GM12878 (cell line): ENCODE data around the gene ING4. TPM values are rescaled to one million over a fixed set of nuclear protein-coding genes. Genes with fewer than 3 reads are reported as not detected.

Source experiments
- ATAC-seq: fragments of 200-7000 bp; cut with Tn5 transposase; 3 replicates; pipeline ENCODE4 v1.9.1; 2020; ENCODE audit warnings: mild to moderate bottlenecking, moderate library complexity
- BruUV-seq: library from RNA; stranded (reverse); fragments of 400-500 nt; replicated peaks from 2 replicates; lab custom pipeline; 2021; lab: Mats Ljungman, UMichigan
- CTCF ChIA-PET: fragments of 300-600 bp; sonication (Branson Sonifier 250); formaldehyde crosslinking; extraction: SDS; loops from one replicate; lab custom pipeline; 2021; ENCODE audit warnings: inconsistent platforms; lab: Yijun Ruan, JAX
- POLR2A ChIA-PET: fragments of 350-600 bp; formaldehyde crosslinking; extraction: SDS; loops from one replicate; lab custom pipeline; 2021; ENCODE audit warnings: inconsistent platforms; lab: Charles Lee
- RAD21 ChIA-PET: fragments of 300-600 bp; sonication (Branson Sonifier 250); formaldehyde crosslinking; loops from one replicate; lab custom pipeline; 2023; ENCODE audit warnings: antibody characterized with exemption; ENCODE audit not compliant: unreplicated experiment; lab: Charles Lee
- SMC1A ChIA-PET: fragments of 300-600 bp; sonication (Branson Sonifier 250); formaldehyde crosslinking; loops from one replicate; lab custom pipeline; 2023; ENCODE audit not compliant: unreplicated experiment, uncharacterized antibody; lab: Charles Lee
- DNase-seq: peaks from one replicate; pipeline ENCODE4 v3.0.0-alpha.2; 2011; ENCODE audit warnings: low read depth, low spot score
- FAIRE-seq: peaks from 3 replicates; lab custom pipeline; 2011; peaks lifted over from hg19 to GRCh38; lab: Jason Lieb, UNC
- H2AFZ ChIP-seq: 2 replicates; pipeline ENCODE4 v1.6.0; 2011; ENCODE audit warnings: low read depth, low read length, control low read depth; ENCODE audit not compliant: control insufficient read depth
- H3K27ac ChIP-seq: 2 replicates; pipeline ENCODE4 v1.5.1; 2011; ENCODE audit warnings: control low read depth; ENCODE audit not compliant: control insufficient read depth, insufficient read depth
- H3K27me3 ChIP-seq, 2 experiments: replicated peaks in 1 of 2; 2 replicates each; pipeline versions ENCODE4 v1.6.0 to v1.6.1; 2011; ENCODE audit warnings: low read length in 1 of 2; ENCODE audit not compliant: control insufficient read depth in 2 of 2, insufficient read depth in 2 of 2
- H3K36me3 ChIP-seq, 2 experiments: 2 replicates each; pipeline ENCODE4 v1.5.1; 2011; ENCODE audit warnings: low read length in 1 of 2; ENCODE audit not compliant: control insufficient read depth in 2 of 2, insufficient read depth in 2 of 2
- H3K4me1 ChIP-seq: 2 replicates; pipeline ENCODE4 v1.6.1; 2011; ENCODE audit warnings: mild to moderate bottlenecking, low read length, moderate library complexity, mixed read lengths; ENCODE audit not compliant: control insufficient read depth, insufficient read depth
- H3K4me2 ChIP-seq: 2 replicates; pipeline ENCODE4 v1.6.0; 2011; ENCODE audit warnings: control low read depth; ENCODE audit not compliant: control insufficient read depth, insufficient read depth
- H3K4me3 ChIP-seq: fragments of 200-600 bp; sonication (generic); 2 replicates; pipeline ENCODE4 v1.5.1; 2016
- H3K79me2 ChIP-seq: 2 replicates; pipeline ENCODE4 v1.6.0; 2011; ENCODE audit warnings: low read length; ENCODE audit not compliant: control insufficient read depth, insufficient read depth
- H3K9ac ChIP-seq: 2 replicates; pipeline ENCODE4 v1.8.0; 2011; ENCODE audit warnings: low read length, control low read depth, mixed read lengths; ENCODE audit not compliant: control insufficient read depth, insufficient read depth
- H3K9me3 ChIP-seq: replicated peaks from 3 replicates; pipeline ENCODE4 v1.5.1; 2011; ENCODE audit warnings: mild to moderate bottlenecking, low read length; ENCODE audit not compliant: control insufficient read depth, insufficient read depth
- H4K20me1 ChIP-seq: 2 replicates; pipeline ENCODE4 v1.6.0; 2011; ENCODE audit not compliant: control insufficient read depth, insufficient read depth
- ASH2L ChIP-seq: fragments of 300-600, 200-600 bp; sonication (generic); IDR thresholded peaks from 2 replicates; pipeline ENCODE4 v1.6.1; 2017; ENCODE audit warnings: low read depth, mild to moderate bottlenecking, borderline replicate concordance
- GATAD2B ChIP-seq: fragments of 450-650 bp; conservative IDR thresholded peaks from 2 replicates; pipeline ENCODE4 v1.6.1; 2017; ENCODE audit warnings: low read depth, mild to moderate bottlenecking, moderate library complexity
- KDM1A ChIP-seq: fragments of 200-600 bp; sonication (generic); IDR thresholded peaks from 2 replicates; pipeline ENCODE4 v1.6.1; 2016; ENCODE audit warnings: borderline replicate concordance
- MTA3 ChIP-seq: IDR thresholded peaks from 2 replicates; pipeline ENCODE4 v1.6.1; 2012; ENCODE audit warnings: low read length, inconsistent platforms, borderline replicate concordance
- POLR2AphosphoS2 ChIP-seq: IDR thresholded peaks from 2 replicates; pipeline ENCODE4 v1.6.1; 2011; ENCODE audit warnings: low read depth, mild to moderate bottlenecking, low read length, improper control_type of control experiment, moderate library complexity
- WGBS: methylation state at CpG from one replicate; pipeline ENCODE4 v1.1.6; 2016; ENCODE audit warnings: low lambda C conversion rate; ENCODE audit not compliant: insufficient replicate concordance, insufficient coverage; ENCODE audit errors: missing lambda C conversion rate; 5-methylcytosine and 5-hydroxymethylcytosine counted together
- in situ Hi-C: fragments of 300-500 bp; cut with MboI; formaldehyde crosslinking; loops from 9 replicates; pipeline ENCODE4 v1.14.3; 2018; ENCODE audit warnings: mixed read lengths
- intact Hi-C: fragments of 100-400 bp; cut with micrococcal nuclease; formaldehyde crosslinking; loops from one replicate; pipeline ENCODE4 v1.14.2; 2022; ENCODE audit not compliant: unreplicated experiment
- polyA plus RNA-seq, 11 experiments: library from polyadenylated mRNA; depleted of rRNA in 4 of 11; unstranded in 6 of 11; stranded (reverse) in 5 of 11; fragments of >200 nt; fragmentation: Nextera tagmentation in 4 of 11; fragmentation: Illumina TruSeq in 1 of 11; extraction: Ambion mirVana in 4 of 11; extraction: Trizol in 1 of 11; gene quantifications; 1 replicate in 1 of 11; 2 replicates in 10 of 11; pipeline versions ENCODE4 v1.2.1 to v1.2.3, GENCODE V29; 2011 to 2016; ENCODE audit warnings: inconsistent platforms in 2 of 11, missing spikeins in 2 of 11, low read depth in 1 of 11
- total RNA-seq, 4 experiments: library from RNA; depleted of rRNA in 3 of 4; stranded (reverse); fragments of >200 nt in 3 of 4; fragmentation: Illumina TruSeq in 1 of 4; extraction: Trizol in 1 of 4; gene quantifications; 2 replicates each; pipeline versions ENCODE4 v1.2.1 to v1.2.3, GENCODE V29; 2013 to 2021
- TF ChIP-seq, protein P1 (sequence below): IDR thresholded peaks from 2 replicates; pipeline ENCODE4 v1.6.1; 2012; ENCODE audit warnings: low read depth, low read length, improper control_type of control experiment
- TF ChIP-seq, protein P2 (sequence below): IDR thresholded peaks from 2 replicates; pipeline ENCODE4 v1.6.1; 2012; ENCODE audit warnings: improper control_type of control experiment, low read depth, low read length; ENCODE audit not compliant: insufficient replicate concordance
- TF ChIP-seq, protein P3 (sequence below): fragments of 450-650 bp; IDR thresholded peaks from 2 replicates; pipeline ENCODE4 v1.6.1; 2017; ENCODE audit warnings: antibody characterized with exemption, mild to moderate bottlenecking, moderate library complexity
- TF ChIP-seq, protein P4 (sequence below): fragments of 450-650 bp; IDR thresholded peaks from 2 replicates; pipeline ENCODE4 v1.6.1; 2014; ENCODE audit warnings: mild to moderate bottlenecking

The ING4 gene
- total and polyA plus RNA-seq, 10 of the 15 experiments (the other 5 are each of a cell fraction or from before 2014, with no cell fraction given): 7.2 to 53.9 (median 21.8) TPM

DNA sequence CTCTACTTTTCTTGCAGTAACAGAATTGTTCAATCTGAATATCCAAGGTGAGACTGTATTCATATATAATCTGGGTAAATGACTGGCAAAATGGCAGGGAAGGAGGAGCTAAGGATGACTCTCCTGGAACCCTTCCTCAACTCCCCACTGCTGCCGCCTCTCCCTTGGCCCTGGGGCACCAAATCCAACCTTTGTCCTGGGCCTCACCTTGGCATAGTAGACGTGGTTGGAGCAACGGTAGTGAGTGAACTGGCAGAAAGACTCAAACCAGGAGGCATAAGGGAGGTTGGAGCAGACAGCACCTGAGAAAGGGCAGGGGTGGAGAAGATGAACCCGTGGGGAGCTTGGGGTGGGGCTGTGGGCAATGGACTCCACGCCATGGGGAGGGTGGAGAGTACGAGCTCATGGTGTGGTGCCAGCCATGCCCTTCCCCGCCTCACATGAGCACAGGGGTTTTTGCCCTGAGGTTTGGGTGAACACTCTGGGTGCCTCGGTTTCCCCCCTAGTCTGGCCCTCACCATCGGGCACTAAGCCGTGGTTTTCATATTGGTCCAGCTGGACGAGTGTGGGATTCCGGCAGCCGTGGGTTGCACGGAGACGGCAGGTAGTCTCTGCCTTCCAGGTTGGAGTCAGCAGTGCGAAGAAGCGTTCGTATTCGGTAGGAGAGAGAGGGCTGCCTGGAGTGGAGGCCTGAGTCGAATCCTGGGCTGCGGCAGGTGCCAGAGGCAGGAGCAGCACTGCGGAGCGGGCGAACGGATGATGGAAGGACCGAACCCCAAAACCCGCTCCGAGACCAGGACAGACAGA is 16.4 kb downstream of the ING4 start (continued):
- TF ChIP-seq, protein P1, sequence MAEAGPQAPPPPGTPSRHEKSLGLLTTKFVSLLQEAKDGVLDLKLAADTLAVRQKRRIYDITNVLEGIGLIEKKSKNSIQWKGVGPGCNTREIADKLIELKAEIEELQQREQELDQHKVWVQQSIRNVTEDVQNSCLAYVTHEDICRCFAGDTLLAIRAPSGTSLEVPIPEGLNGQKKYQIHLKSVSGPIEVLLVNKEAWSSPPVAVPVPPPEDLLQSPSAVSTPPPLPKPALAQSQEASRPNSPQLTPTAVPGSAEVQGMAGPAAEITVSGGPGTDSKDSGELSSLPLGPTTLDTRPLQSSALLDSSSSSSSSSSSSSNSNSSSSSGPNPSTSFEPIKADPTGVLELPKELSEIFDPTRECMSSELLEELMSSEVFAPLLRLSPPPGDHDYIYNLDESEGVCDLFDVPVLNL: no peak

DNA sequence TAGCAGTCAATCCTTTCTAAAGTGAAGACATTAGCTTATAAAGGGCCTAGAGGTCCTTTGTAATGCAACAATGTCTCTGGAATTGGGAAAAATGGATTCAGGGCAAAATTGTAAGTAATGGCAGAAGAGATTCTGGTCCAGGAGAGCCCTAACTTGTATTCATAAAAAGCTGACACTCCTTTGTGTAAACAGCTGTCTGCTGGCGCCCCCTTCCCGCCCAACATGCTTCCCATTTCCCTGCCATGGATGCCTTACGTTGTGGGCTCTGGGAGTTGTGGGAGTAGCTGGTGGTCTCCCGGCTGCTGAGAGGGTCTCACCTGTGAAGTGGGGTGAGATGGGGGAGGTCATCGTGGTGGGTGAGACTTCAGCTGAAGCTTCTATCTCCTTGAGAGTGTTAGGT is 18.0 kb downstream of the ING4 start:
- SMC1A ChIA-PET: interaction anchor here (0.8 to 4.2 kb wide), 13 partner anchors 10 to 219 kb away, joined by 3 to 23 read pairs (median 6); partner anchors contain the start of gene LPAR5
- POLR2A ChIA-PET: interaction anchor here (0.5 to 2.9 kb wide), 7 partner anchors 11 to 326 kb away, joined by 3 to 47 read pairs (median 3); partner anchors contain the start of genes COPS7A and LPAR5
- DNase-seq: no peak
- Histone ChIP-seq H3K4me2 (peak overlapping the region; percentile 45), H3K9ac (no peak overlapping the region), H3K27ac (peak overlapping the region; percentile 48), H3K4me1 (peaks cover 14% of the 10 kb centered on the region), H2AFZ (no peak overlapping the region; the same call in 1 of the 2 replicates), H3K36me3 (no peaks in the 10 kb centered on the region), H3K9me3 (peaks cover 15% of the 10 kb centered on the region), H4K20me1 (no peaks in the 10 kb centered on the region), H3K4me3 (no peak overlapping the region), H3K79me2 (no peaks in the 10 kb centered on the region), H3K27me3 (no peaks in the 10 kb centered on the region)
- ATAC-seq: no peak
- no TSS peak for BruUV-seq
- RAD21 ChIA-PET: interaction anchor here (0.9 to 2.5 kb wide), 10 partner anchors 10 to 81 kb away, joined by 4 to 24 read pairs (median 8); partner anchors contain the start of genes CHD4, LPAR5 and ZNF384
- WGBS: 64% methylated on average over 5 of the region's 5 CpGs
- FAIRE-seq: no peak
- intact Hi-C loops: no loop called here
- CTCF ChIA-PET: interaction anchor here (0.7 to 3.6 kb wide), 22 partner anchors 9 to 147 kb away, joined by 3 to 23 read pairs (median 5); partner anchors contain the start of genes LPAR5 and NOP2
- in situ Hi-C loops: no loop called here
- no peak for TF ChIP-seq GATAD2B
- no peak for TF ChIP-seq POLR2AphosphoS2
- TF ChIP-seq ASH2L: no peak
- TF ChIP-seq KDM1A: no peak
- no peak for TF ChIP-seq MTA3
- TF ChIP-seq, protein P2, sequence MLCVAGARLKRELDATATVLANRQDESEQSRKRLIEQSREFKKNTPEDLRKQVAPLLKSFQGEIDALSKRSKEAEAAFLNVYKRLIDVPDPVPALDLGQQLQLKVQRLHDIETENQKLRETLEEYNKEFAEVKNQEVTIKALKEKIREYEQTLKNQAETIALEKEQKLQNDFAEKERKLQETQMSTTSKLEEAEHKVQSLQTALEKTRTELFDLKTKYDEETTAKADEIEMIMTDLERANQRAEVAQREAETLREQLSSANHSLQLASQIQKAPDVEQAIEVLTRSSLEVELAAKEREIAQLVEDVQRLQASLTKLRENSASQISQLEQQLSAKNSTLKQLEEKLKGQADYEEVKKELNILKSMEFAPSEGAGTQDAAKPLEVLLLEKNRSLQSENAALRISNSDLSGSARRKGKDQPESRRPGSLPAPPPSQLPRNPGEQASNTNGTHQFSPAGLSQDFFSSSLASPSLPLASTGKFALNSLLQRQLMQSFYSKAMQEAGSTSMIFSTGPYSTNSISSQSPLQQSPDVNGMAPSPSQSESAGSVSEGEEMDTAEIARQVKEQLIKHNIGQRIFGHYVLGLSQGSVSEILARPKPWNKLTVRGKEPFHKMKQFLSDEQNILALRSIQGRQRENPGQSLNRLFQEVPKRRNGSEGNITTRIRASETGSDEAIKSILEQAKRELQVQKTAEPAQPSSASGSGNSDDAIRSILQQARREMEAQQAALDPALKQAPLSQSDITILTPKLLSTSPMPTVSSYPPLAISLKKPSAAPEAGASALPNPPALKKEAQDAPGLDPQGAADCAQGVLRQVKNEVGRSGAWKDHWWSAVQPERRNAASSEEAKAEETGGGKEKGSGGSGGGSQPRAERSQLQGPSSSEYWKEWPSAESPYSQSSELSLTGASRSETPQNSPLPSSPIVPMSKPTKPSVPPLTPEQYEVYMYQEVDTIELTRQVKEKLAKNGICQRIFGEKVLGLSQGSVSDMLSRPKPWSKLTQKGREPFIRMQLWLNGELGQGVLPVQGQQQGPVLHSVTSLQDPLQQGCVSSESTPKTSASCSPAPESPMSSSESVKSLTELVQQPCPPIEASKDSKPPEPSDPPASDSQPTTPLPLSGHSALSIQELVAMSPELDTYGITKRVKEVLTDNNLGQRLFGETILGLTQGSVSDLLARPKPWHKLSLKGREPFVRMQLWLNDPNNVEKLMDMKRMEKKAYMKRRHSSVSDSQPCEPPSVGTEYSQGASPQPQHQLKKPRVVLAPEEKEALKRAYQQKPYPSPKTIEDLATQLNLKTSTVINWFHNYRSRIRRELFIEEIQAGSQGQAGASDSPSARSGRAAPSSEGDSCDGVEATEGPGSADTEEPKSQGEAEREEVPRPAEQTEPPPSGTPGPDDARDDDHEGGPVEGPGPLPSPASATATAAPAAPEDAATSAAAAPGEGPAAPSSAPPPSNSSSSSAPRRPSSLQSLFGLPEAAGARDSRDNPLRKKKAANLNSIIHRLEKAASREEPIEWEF: no peak
- TF ChIP-seq, protein P3, sequence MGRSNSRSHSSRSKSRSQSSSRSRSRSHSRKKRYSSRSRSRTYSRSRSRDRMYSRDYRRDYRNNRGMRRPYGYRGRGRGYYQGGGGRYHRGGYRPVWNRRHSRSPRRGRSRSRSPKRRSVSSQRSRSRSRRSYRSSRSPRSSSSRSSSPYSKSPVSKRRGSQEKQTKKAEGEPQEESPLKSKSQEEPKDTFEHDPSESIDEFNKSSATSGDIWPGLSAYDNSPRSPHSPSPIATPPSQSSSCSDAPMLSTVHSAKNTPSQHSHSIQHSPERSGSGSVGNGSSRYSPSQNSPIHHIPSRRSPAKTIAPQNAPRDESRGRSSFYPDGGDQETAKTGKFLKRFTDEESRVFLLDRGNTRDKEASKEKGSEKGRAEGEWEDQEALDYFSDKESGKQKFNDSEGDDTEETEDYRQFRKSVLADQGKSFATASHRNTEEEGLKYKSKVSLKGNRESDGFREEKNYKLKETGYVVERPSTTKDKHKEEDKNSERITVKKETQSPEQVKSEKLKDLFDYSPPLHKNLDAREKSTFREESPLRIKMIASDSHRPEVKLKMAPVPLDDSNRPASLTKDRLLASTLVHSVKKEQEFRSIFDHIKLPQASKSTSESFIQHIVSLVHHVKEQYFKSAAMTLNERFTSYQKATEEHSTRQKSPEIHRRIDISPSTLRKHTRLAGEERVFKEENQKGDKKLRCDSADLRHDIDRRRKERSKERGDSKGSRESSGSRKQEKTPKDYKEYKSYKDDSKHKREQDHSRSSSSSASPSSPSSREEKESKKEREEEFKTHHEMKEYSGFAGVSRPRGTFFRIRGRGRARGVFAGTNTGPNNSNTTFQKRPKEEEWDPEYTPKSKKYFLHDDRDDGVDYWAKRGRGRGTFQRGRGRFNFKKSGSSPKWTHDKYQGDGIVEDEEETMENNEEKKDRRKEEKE: no peak
- TF ChIP-seq, protein P4, sequence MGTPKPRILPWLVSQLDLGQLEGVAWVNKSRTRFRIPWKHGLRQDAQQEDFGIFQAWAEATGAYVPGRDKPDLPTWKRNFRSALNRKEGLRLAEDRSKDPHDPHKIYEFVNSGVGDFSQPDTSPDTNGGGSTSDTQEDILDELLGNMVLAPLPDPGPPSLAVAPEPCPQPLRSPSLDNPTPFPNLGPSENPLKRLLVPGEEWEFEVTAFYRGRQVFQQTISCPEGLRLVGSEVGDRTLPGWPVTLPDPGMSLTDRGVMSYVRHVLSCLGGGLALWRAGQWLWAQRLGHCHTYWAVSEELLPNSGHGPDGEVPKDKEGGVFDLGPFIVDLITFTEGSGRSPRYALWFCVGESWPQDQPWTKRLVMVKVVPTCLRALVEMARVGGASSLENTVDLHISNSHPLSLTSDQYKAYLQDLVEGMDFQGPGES: no peak
